ENCODE measurements around the gene RASL10B.
A peak's percentile ranks its signal among the peaks of the same experiment; 100 is the strongest.
"Not testable (repeated sequence)": the region's sequence is repeated elsewhere in the genome, so short reads cannot be mapped to it uniquely, and the experiment has no call there.

RASL10B gene

DNA sequence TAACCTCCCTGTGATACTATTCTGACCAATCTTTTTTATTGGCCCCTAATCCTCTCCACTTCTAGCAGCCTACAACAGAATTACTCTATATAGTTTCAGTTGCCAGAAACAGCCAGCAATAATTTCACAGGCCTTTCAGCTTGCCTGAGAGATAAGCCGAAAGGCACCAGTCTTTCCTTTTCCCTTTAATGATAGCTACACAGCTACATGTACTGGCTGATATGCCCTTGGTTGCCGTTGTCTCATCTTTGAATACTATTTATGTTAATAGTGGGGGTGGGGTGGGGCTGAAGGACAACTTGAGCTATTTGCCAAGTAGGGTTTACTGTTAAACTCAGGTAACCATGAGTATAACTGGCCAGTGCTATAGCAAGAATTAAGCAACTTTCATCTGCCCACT lies 35.8 kb upstream of the RASL10B start:
- H3K4me3 ChIP-seq (ENCODE audit: low read depth, low read length): no peak overlapping the region
- no peak for DNase-seq (ENCODE audit: low read depth)
- TF ChIP-seq, protein P1, sequence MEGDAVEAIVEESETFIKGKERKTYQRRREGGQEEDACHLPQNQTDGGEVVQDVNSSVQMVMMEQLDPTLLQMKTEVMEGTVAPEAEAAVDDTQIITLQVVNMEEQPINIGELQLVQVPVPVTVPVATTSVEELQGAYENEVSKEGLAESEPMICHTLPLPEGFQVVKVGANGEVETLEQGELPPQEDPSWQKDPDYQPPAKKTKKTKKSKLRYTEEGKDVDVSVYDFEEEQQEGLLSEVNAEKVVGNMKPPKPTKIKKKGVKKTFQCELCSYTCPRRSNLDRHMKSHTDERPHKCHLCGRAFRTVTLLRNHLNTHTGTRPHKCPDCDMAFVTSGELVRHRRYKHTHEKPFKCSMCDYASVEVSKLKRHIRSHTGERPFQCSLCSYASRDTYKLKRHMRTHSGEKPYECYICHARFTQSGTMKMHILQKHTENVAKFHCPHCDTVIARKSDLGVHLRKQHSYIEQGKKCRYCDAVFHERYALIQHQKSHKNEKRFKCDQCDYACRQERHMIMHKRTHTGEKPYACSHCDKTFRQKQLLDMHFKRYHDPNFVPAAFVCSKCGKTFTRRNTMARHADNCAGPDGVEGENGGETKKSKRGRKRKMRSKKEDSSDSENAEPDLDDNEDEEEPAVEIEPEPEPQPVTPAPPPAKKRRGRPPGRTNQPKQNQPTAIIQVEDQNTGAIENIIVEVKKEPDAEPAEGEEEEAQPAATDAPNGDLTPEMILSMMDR (conservative IDR thresholded peaks at IDR 0.05; ENCODE audit: low read depth, low read length): no peak

DNA sequence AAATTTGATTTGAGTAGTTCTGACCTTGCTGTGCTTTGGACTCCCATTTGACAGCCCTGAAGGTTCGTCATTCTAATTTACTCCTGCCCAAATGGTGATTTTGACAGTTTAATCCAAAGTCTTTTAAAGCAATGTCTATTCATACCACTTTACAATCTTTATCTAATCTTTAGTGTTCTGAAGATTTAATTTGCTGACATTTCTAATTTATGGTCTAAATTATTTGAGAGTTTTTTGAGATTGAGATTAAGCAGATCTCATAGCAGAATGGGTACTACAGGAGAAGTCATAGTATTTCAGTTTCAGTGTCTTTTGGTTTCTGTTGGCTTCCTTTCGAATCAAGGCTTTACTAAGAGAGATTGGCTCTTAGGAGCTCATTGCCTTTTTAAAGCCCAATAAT lies 32.6 kb upstream of the RASL10B start:
- no peak for DNase-seq (ENCODE audit: low read depth)
- no peak overlapping the region for H3K4me3 ChIP-seq (ENCODE audit: low read depth, low read length)
- TF ChIP-seq, protein P1 (conservative IDR thresholded peaks at IDR 0.05; ENCODE audit: low read depth, low read length): no peak

DNA sequence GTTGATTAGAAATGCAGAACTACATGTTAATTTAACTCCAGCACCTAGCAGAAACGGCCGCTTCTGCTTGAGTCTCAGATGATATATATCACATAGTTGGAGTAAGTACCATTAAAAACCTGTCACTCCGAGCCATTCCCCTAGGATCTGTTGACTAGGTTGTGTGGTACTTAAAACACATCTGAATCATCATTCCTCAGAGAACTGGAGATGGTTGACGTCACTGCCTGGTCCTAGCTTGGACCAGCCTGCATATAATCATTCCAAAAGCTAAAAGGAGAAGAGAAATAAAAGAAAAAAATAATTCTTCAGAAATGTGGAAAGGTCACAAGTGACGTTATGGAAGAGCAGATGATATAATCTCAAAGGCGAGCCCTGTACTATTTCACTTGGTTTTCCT lies 31.3 kb upstream of the RASL10B start:
- no peak overlapping the region for H3K4me3 ChIP-seq (ENCODE audit: low read depth, low read length)
- DNase-seq (ENCODE audit: low read depth): peak; percentile 11
- TF ChIP-seq, protein P1 (conservative IDR thresholded peaks at IDR 0.05; ENCODE audit: low read depth, low read length): no peak

DNA sequence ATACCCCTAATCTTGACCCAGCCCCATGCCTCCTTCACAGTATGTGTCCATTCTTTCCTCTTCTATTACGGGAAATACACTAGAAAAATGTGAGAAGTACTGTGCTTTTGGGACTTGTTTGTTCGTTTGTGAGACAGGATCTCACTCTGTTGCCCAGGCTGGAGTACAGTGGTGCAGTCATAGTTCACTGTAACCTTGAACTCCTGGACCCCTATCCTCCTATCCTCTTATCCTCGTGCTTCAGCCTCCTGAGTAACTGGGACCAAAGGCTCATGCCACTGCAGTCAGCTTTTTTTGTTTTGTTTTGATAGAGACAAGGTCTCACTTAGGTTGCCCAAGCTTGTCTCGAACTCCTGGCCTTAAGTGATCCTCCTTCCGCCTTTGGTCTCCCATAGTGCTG lies 29.9 kb upstream of the RASL10B start:
- TF ChIP-seq, protein P1 (conservative IDR thresholded peaks at IDR 0.05; ENCODE audit: low read depth, low read length): no peak
- no peak for DNase-seq (ENCODE audit: low read depth)

DNA sequence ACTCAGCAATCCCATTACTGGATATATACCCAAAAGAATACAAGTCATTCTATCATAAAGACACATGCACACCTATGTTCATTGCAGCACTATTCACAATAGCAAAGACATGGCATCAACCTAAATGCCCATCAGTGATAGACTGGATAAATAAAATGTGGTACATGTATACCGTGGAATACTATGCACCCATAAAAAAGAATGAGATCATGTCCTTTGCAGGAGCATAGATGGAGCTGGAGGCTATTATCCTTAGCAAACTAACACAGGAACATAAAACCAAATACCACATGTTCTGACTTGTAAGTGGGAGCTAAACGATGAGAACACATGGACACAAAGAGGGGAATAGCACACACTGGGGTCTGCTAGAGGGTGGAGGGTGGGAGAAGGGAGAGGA lies 28.1 kb upstream of the RASL10B start:
- not testable (repeated sequence) for DNase-seq (ENCODE audit: low read depth)

More for the DNA sequence above, 29.9 kb upstream of the RASL10B start:
- no peak overlapping the region for H3K4me3 ChIP-seq (ENCODE audit: low read depth, low read length)

DNA sequence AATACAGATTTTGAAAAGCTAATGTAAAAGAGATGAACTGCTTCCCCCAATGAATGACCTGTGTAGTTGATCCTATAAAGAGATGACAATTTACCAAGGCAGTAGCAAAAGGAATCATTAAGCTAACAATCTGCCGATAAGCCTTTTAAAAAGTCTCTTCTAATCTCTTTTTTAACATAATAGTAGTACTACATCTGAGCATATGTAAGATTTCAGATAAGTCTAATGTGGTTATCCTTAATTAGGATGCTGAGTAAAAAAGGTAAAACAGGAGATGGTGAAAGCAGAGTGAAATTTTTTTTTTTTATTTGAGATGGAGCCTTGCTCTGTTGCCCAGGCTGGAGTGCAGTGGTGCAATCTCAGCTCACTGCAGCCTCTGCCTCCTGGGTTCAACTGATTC lies 26.2 kb upstream of the RASL10B start:
- no peak for DNase-seq (ENCODE audit: low read depth)
- H3K4me3 ChIP-seq (ENCODE audit: low read depth, low read length): no peak overlapping the region
- TF ChIP-seq, protein P1 (conservative IDR thresholded peaks at IDR 0.05; ENCODE audit: low read depth, low read length): no peak

More for the DNA sequence above, 28.1 kb upstream of the RASL10B start:
- not testable (repeated sequence) for H3K4me3 ChIP-seq (ENCODE audit: low read depth, low read length)

DNA sequence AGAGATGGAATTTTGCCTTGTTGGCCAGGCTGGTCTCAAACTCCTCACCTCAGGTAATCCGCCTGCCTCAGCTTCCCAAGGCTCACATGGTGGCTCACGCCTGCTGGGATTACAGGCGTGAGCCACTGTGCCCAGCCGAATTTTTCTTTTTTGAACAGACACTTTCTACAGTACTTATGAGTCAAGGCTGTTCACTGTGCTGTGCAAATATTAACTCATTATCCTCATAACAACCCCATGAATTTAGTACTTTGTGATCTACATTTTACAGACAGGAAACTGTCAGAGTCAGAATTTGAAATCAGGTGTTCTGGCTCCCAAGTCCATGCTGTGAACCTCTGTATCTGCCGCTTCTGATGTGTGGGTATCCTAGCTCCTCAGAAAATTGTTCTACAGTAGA lies 25.7 kb upstream of the RASL10B start:
- no peak overlapping the region for H3K4me3 ChIP-seq (ENCODE audit: low read depth, low read length)
- TF ChIP-seq, protein P1 (conservative IDR thresholded peaks at IDR 0.05; ENCODE audit: low read depth, low read length): no peak
- DNase-seq (ENCODE audit: low read depth): no peak

DNA sequence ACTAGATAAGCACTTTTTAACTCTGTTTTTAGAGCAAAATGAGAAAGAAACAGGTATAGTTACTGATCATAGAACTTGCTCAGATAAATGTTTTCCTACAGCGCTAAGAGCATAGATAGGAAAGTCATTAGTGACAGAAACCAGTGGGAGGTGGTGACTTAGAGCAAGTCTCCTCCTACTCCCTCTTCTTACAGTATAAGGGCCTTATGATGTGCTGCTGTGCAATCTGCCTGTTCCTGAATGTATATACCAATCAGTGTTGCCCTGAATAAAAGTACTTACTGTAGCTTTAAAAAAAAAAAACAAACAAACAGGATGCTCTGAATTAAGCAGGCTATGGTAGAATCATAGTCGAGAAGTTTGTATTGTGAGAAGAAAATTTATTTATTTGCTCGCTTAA lies 23.3 kb upstream of the RASL10B start:
- peak; percentile 43 for DNase-seq (ENCODE audit: low read depth)
- TF ChIP-seq, protein P1 (conservative IDR thresholded peaks at IDR 0.05; ENCODE audit: low read depth, low read length): no peak
- H3K4me3 ChIP-seq (ENCODE audit: low read depth, low read length): no peak overlapping the region
